GM15510 (cell line): ENCODE measurements around the gene CELF4.

Experiments
- POLR2A ChIP-seq: IDR thresholded peaks from 3 replicates; pipeline ENCODE4 v1.6.1; 2011; ENCODE audit warnings: borderline replicate concordance; ENCODE audit not compliant: insufficient read length; ENCODE audit errors: extremely low read depth

CELF4 gene

GRCh38 chr18:37487400-37487867 lies 78.2 kb downstream of the CELF4 start:
- TF ChIP-seq POLR2A, result no peak

GRCh38 chr18:37486848-37487247 lies 78.8 kb downstream of the CELF4 start:
- no peak for TF ChIP-seq POLR2A

- no peak for TF ChIP-seq POLR2A
Measured at GRCh38 chr18:37484983-37485834, 80.4 kb downstream of the CELF4 start.

GRCh38 chr18:37483984-37484819 lies 81.4 kb downstream of the CELF4 start:
- TF ChIP-seq POLR2A, result no peak

- no peak for TF ChIP-seq POLR2A
Measured at GRCh38 chr18:37483221-37483971, 82.2 kb downstream of the CELF4 start.

- TF ChIP-seq POLR2A, result no peak
Measured at GRCh38 chr18:37482433-37482832, 83.2 kb downstream of the CELF4 start.

- TF ChIP-seq POLR2A, result no peak
Measured at GRCh38 chr18:37482002-37482401, 83.6 kb downstream of the CELF4 start.

GRCh38 chr18:37481491-37481890 lies 84.1 kb downstream of the CELF4 start:
- no peak for TF ChIP-seq POLR2A

GRCh38 chr18:37481072-37481471 lies 84.5 kb downstream of the CELF4 start:
- TF ChIP-seq POLR2A, result no peak

GRCh38 chr18:37476611-37477295 lies 88.8 kb downstream of the CELF4 start:
- TF ChIP-seq POLR2A, result no peak

- TF ChIP-seq POLR2A, result no peak
Measured at GRCh38 chr18:37476182-37476581, 89.4 kb downstream of the CELF4 start.

- TF ChIP-seq POLR2A, result no peak
Measured at GRCh38 chr18:37473195-37473840, 92.3 kb downstream of the CELF4 start.

GRCh38 chr18:37471637-37472036 lies 94.0 kb downstream of the CELF4 start:
- TF ChIP-seq POLR2A, result no peak

- no peak for TF ChIP-seq POLR2A
Measured at GRCh38 chr18:37470986-37471385, 94.6 kb downstream of the CELF4 start.
